Lower leg skin (tissue), 3 donors: Measurements from ENCODE around the gene KIAA0513.

Experiments
- CTCF ChIP-seq, 3 donors: fragments of 450-650 bp; IDR thresholded peaks; one replicate each; pipeline ENCODE4 v1.5.1; 2016; ENCODE audit warnings: antibody characterized with exemption in 3 of 3, mild to moderate bottlenecking in 3 of 3, moderate library complexity in 2 of 3
- POLR2A ChIP-seq, 2 donors: fragments of 450-650 bp; IDR thresholded peaks; one replicate each; pipeline ENCODE4 v1.6.1; 2016 to 2017; ENCODE audit warnings: antibody characterized with exemption in 2 of 2, mild to moderate bottlenecking in 1 of 2, moderate library complexity in 1 of 2

GRCh38 chr16:85123891-85124635, 96.5 kb downstream of the KIAA0513 start:
- TF ChIP-seq POLR2A (IDR thresholded peaks at IDR 0.05) (no peak), CTCF (IDR thresholded peaks at IDR 0.05) (no peak)
